ENCODE data around the gene ARHGAP28. TPM values are rescaled to one million over a fixed set of nuclear protein-coding genes. Genes with fewer than 3 reads are reported as not detected.

Gene ARHGAP28
- total and polyA plus RNA-seq, 12 donors, result 0.35 to 5.3 (median 2.2) TPM

- Histone ChIP-seq H3K36me3 (peaks cover 0 to 10% (median 0%) of the 10 kb centered on the region in 9 donors), H3K9me3 (no peaks in the 10 kb centered on the region), H3K27me3 (no peaks in the 10 kb centered on the region), H3K4me1 (peaks cover 0 to 6% (median 0%) of the 10 kb centered on the region in 9 donors), H3K27ac (no peak overlapping the region), H3K4me3 (no peak overlapping the region)
- no peak for TF ChIP-seq CTCF (IDR thresholded peaks at IDR 0.05)
- WGBS, 2 donors, result 68 to 69% methylated on average over 6 of the region's 6 CpGs
- no peak for ATAC-seq
- DNase-seq, result no peak
- intact Hi-C loops (cut with DNase I), result loop anchor here in 9 of 10 donors (1.0 to 10.0 kb wide), 16 partner anchors 152 to 1812 kb away; partner anchors contain the start of gene ARHGAP28 (in 1 of the 9)
Observed at GRCh38 chr18:6886797-6887330, 157.3 kb downstream of the ARHGAP28 start.

GRCh38 chr18:6891788-6892187, 162.3 kb downstream of the ARHGAP28 start:
- DNase-seq (no peak), ATAC-seq (no peak)
- Histone ChIP-seq H3K27me3 (no peaks in the 10 kb centered on the region), H3K27ac (no peak overlapping the region), H3K36me3 (peaks cover 0 to 27% (median 0%) of the 10 kb centered on the region in 9 donors), H3K4me3 (no peak overlapping the region), H3K9me3 (no peaks in the 10 kb centered on the region), H3K4me1 (no peaks in the 10 kb centered on the region)
- intact Hi-C loops (cut with DNase I), result no loop called here
- no peak for TF ChIP-seq CTCF (IDR thresholded peaks at IDR 0.05)
- 97 to 99% methylated on average over 3 of the region's 3 CpGs for WGBS, 2 donors

- 94% methylated on average over 3 of the region's 3 CpGs for WGBS, 2 donors
- H3K9me3 ChIP-seq, result peaks cover 0 to 26% (median 9%) of the 10 kb centered on the region in 11 donors
- DNase-seq (no peak), ATAC-seq (no peak)
- H3K27me3 ChIP-seq, result no peaks in the 10 kb centered on the region
- intact Hi-C loops (cut with DNase I), result no loop called here
- peaks cover 0 to 33% (median 0%) of the 10 kb centered on the region in 9 donors for H3K36me3 ChIP-seq
- TF ChIP-seq CTCF (IDR thresholded peaks at IDR 0.05), result no peak
- H3K4me3 ChIP-seq, result no peak overlapping the region
- H3K27ac ChIP-seq, result no peak overlapping the region
- no peaks in the 10 kb centered on the region for H3K4me1 ChIP-seq
Observed at GRCh38 chr18:6901286-6901926, 171.9 kb downstream of the ARHGAP28 start.

GRCh38 chr18:6917072-6917471, 187.6 kb downstream of the ARHGAP28 start:
- intact Hi-C loops (cut with DNase I), result no loop called here
- Histone ChIP-seq H3K4me1 (no peaks in the 10 kb centered on the region), H3K9me3 (peaks cover 0 to 10% (median 0%) of the 10 kb centered on the region in 11 donors), H3K4me3 (no peak overlapping the region), H3K27ac (no peak overlapping the region), H3K36me3 (peaks cover 0 to 9% (median 0%) of the 10 kb centered on the region in 9 donors), H3K27me3 (peaks cover 0 to 19% (median 0%) of the 10 kb centered on the region in 7 donors)
- WGBS, 2 donors, result 93 to 94% methylated on average over 3 of the region's 3 CpGs
- ATAC-seq (no peak), DNase-seq (no peak)
- no peak for TF ChIP-seq CTCF (IDR thresholded peaks at IDR 0.05)
